ENCODE data around the gene LRP11.
"Not testable (repeated sequence)": the region's sequence is repeated elsewhere in the genome, so short reads cannot be mapped to it uniquely, and the experiment has no call there.

Gene LRP11

GRCh38 chr6:149896491-149896890 is 32.3 kb upstream of the LRP11 start:
- TF ChIP-seq CTCF (conservative IDR thresholded peaks at IDR 0.05): no peak
- H3K27ac ChIP-seq: peak overlapping the region; percentile 24; the same call in 1 of the 2 replicates

GRCh38 chr6:149895833-149896271 is 31.7 kb upstream of the LRP11 start:
- peak overlapping the region; percentile 24; the same call in 1 of the 2 replicates for H3K27ac ChIP-seq
- TF ChIP-seq CTCF (conservative IDR thresholded peaks at IDR 0.05): no peak

- H3K27ac ChIP-seq: peak overlapping the region; percentile 24; the same call in 1 of the 2 replicates
- TF ChIP-seq CTCF (conservative IDR thresholded peaks at IDR 0.05): no peak
These were observed 31.0 kb upstream of the LRP11 start for GRCh38 chr6:149895048-149895590.

GRCh38 chr6:149891864-149892263 is 27.7 kb upstream of the LRP11 start:
- H3K27ac ChIP-seq: not testable (repeated sequence)

- no peak for TF ChIP-seq CTCF (conservative IDR thresholded peaks at IDR 0.05)
- no peak overlapping the region for H3K27ac ChIP-seq
These were observed 27.1 kb upstream of the LRP11 start for GRCh38 chr6:149891259-149891658.

GRCh38 chr6:149890629-149891045 is 26.5 kb upstream of the LRP11 start:
- TF ChIP-seq CTCF (conservative IDR thresholded peaks at IDR 0.05): no peak

GRCh38 chr6:149889326-149889725 is 25.2 kb upstream of the LRP11 start:
- H3K27ac ChIP-seq: no peak overlapping the region
- no peak for TF ChIP-seq CTCF (conservative IDR thresholded peaks at IDR 0.05)

More at GRCh38 chr6:149890629-149891045, 26.5 kb upstream of the LRP11 start:
- H3K27ac ChIP-seq: no peak overlapping the region

- no peak for TF ChIP-seq CTCF (conservative IDR thresholded peaks at IDR 0.05)
- H3K27ac ChIP-seq: no peak overlapping the region
These were observed 24.5 kb upstream of the LRP11 start for GRCh38 chr6:149888659-149889058.

All from VCaP (cell line).